KMS-11 (cell line): ENCODE data around the gene ROGDI.

Experiments used
- H2AFZ ChIP-seq: fragments of 200-600 bp; sonication (generic); 2 replicates; pipeline ENCODE4 v1.6.1; 2016; ENCODE audit warnings: antibody characterized with exemption, mixed run types, low read depth
- H3K27ac ChIP-seq: fragments of 200-600 bp; sonication (generic); 2 replicates; pipeline ENCODE4 v1.6.1; 2016; ENCODE audit warnings: mild to moderate bottlenecking, mixed run types
- H3K27me3 ChIP-seq: fragments of 200-600 bp; sonication (generic); 2 replicates; pipeline ENCODE4 v1.6.1; 2017; ENCODE audit warnings: mild to moderate bottlenecking, low read depth, mixed run types, moderate library complexity; ENCODE audit not compliant: insufficient read depth
- H3K36me3 ChIP-seq: fragments of 200-600 bp; sonication (generic); 2 replicates; pipeline ENCODE4 v1.6.1; 2017; ENCODE audit warnings: mild to moderate bottlenecking, mixed run types; ENCODE audit not compliant: insufficient read depth
- H3K4me1 ChIP-seq: fragments of 200-600 bp; sonication (generic); 2 replicates; pipeline ENCODE4 v1.6.1; 2016; ENCODE audit warnings: mild to moderate bottlenecking, low read depth, mixed run types; ENCODE audit not compliant: poor library complexity, severe bottlenecking
- H3K4me2 ChIP-seq: fragments of 200-600 bp; sonication (generic); 2 replicates; pipeline ENCODE4 v1.7.0; 2016; ENCODE audit warnings: mild to moderate bottlenecking, mixed run types
- H3K4me3 ChIP-seq: fragments of 200-600 bp; sonication (generic); IDR thresholded peaks from 2 replicates; pipeline ENCODE4 v1.6.1; 2017; ENCODE audit warnings: low read depth, low read length, mixed read lengths; ENCODE audit not compliant: insufficient read depth
- H3K79me2 ChIP-seq: fragments of 200-600 bp; sonication (generic); 2 replicates; pipeline ENCODE4 v1.6.1; 2016; ENCODE audit warnings: low read depth, mixed run types; ENCODE audit not compliant: insufficient read depth
- H3K9ac ChIP-seq: fragments of 200-600 bp; sonication (generic); 2 replicates; pipeline ENCODE4 v1.6.1; 2016; ENCODE audit warnings: mild to moderate bottlenecking, mixed run types
- H4K20me1 ChIP-seq: fragments of 200-600 bp; sonication (generic); 2 replicates; pipeline ENCODE4 v1.6.1; 2016; ENCODE audit warnings: mild to moderate bottlenecking, mixed run types; ENCODE audit not compliant: insufficient read depth
- CTCF ChIP-seq: fragments of 200-600 bp; sonication (generic); conservative IDR thresholded peaks from 2 replicates; pipeline ENCODE4 v1.6.1; 2017; ENCODE audit warnings: low read depth, mild to moderate bottlenecking, antibody characterized with exemption, low read length, moderate library complexity, mixed read lengths

Gene ROGDI

GRCh38 chr16:4783951-4784336 is 18.5 kb downstream of the ROGDI start:
- Histone ChIP-seq H3K27me3 (no peaks in the 10 kb centered on the region), H3K79me2 (no peaks in the 10 kb centered on the region), H3K36me3 (no peaks in the 10 kb centered on the region), H3K4me1 (no peaks in the 10 kb centered on the region), H3K27ac (no peak overlapping the region), H3K4me2 (no peak overlapping the region), H3K4me3 (no peak overlapping the region), H2AFZ (no peak overlapping the region), H4K20me1 (no peaks in the 10 kb centered on the region), H3K9ac (no peak overlapping the region)
- TF ChIP-seq CTCF, result no peak

GRCh38 chr16:4783251-4783950 is 19.0 kb downstream of the ROGDI start:
- no peak overlapping the region for H3K4me2 ChIP-seq
- no peaks in the 10 kb centered on the region for H3K36me3 ChIP-seq
- H3K27me3 ChIP-seq, result no peaks in the 10 kb centered on the region
- H3K4me3 ChIP-seq, result no peak overlapping the region
- H3K9ac ChIP-seq, result no peak overlapping the region
- no peak overlapping the region for H2AFZ ChIP-seq
- H3K79me2 ChIP-seq, result no peaks in the 10 kb centered on the region
- H4K20me1 ChIP-seq, result no peaks in the 10 kb centered on the region
- H3K27ac ChIP-seq, result no peak overlapping the region
- no peak for TF ChIP-seq CTCF
- no peaks in the 10 kb centered on the region for H3K4me1 ChIP-seq

- Histone ChIP-seq H3K9ac (no peak overlapping the region), H3K36me3 (no peaks in the 10 kb centered on the region), H3K27me3 (no peaks in the 10 kb centered on the region), H3K4me3 (no peak overlapping the region), H3K27ac (no peak overlapping the region), H4K20me1 (no peaks in the 10 kb centered on the region), H3K4me2 (no peak overlapping the region), H2AFZ (no peak overlapping the region), H3K79me2 (no peaks in the 10 kb centered on the region), H3K4me1 (no peaks in the 10 kb centered on the region)
- no peak for TF ChIP-seq CTCF
Measured at GRCh38 chr16:4780235-4780634, 22.2 kb downstream of the ROGDI start.

- no peak for TF ChIP-seq CTCF
Measured at GRCh38 chr16:4778050-4778392, 24.4 kb downstream of the ROGDI start.

More at GRCh38 chr16:4778050-4778392, 24.4 kb downstream of the ROGDI start:
- no peak overlapping the region for H2AFZ ChIP-seq
- no peak overlapping the region for H3K27ac ChIP-seq
- no peaks in the 10 kb centered on the region for H3K4me1 ChIP-seq
- H3K27me3 ChIP-seq, result no peaks in the 10 kb centered on the region
- H3K79me2 ChIP-seq, result no peaks in the 10 kb centered on the region
- no peak overlapping the region for H3K9ac ChIP-seq
- H4K20me1 ChIP-seq, result no peaks in the 10 kb centered on the region
- H3K4me2 ChIP-seq, result no peak overlapping the region
- no peak overlapping the region for H3K4me3 ChIP-seq
- H3K36me3 ChIP-seq, result no peaks in the 10 kb centered on the region
